K562 (cell line): ENCODE data around the gene TSPYL4. TPM values are rescaled to one million over a fixed set of nuclear protein-coding genes. Genes with fewer than 3 reads are reported as not detected.

Experiments
- ARID2 ChIP-seq: fragments of 450-650 bp; IDR thresholded peaks from 2 replicates; pipeline ENCODE4 v1.6.1; 2017; ENCODE audit warnings: antibody characterized with exemption, mild to moderate bottlenecking
- ARID3B ChIP-seq: fragments of 250-450 bp; sonication (Bioruptor Pico); IDR thresholded peaks from 2 replicates; pipeline ENCODE4 v1.4.0; 2020; ENCODE audit warnings: borderline replicate concordance
- BRCA1 ChIP-seq, 2 experiments: fragments of 450-650 bp in 1 of 2; sonication (generic) in 1 of 2; formaldehyde crosslinking in 1 of 2; IDR thresholded peaks; 2 replicates each; pipeline versions ENCODE4 v1.5.0 to v1.6.1; 2017 to 2020; ENCODE audit warnings: mild to moderate bottlenecking in 1 of 2, missing genetic modification reagents in 1 of 2
- CREB5 ChIP-seq: fragments of 250-450 bp; sonication (Bioruptor Pico); IDR thresholded peaks from 2 replicates; pipeline ENCODE4 v1.5.0; 2020; ENCODE audit warnings: mild to moderate bottlenecking
- GTF2F1 ChIP-seq: IDR thresholded peaks from 2 replicates; pipeline ENCODE4 v1.6.1; 2011; ENCODE audit warnings: low read depth, low read length, improper control_type of control experiment
- KLF16 ChIP-seq: IDR thresholded peaks from 2 replicates; pipeline ENCODE4 v1.6.1; 2016; ENCODE audit warnings: antibody characterized with exemption
- LCOR ChIP-seq: sonication (generic); formaldehyde crosslinking; IDR thresholded peaks from 2 replicates; pipeline ENCODE4 v1.8.0; 2022; ENCODE audit warnings: mild to moderate bottlenecking, missing genetic modification reagents
- MAFF ChIP-seq: IDR thresholded peaks from 2 replicates; pipeline ENCODE4 v1.6.1; 2012; ENCODE audit warnings: low read length, improper control_type of control experiment
- MITF ChIP-seq: IDR thresholded peaks from 2 replicates; pipeline ENCODE4 v1.6.1; 2014; ENCODE audit warnings: antibody characterized with exemption
- MYC ChIP-seq, 2 experiments: fragments of 250-450 bp in 1 of 2; sonication (Bioruptor Pico) in 1 of 2; IDR thresholded peaks; 2 replicates each; pipeline versions ENCODE4 v1.5.1 to v1.6.1; 2012 to 2021; ENCODE audit warnings: low read depth in 2 of 2, borderline replicate concordance in 1 of 2, improper control_type of control experiment in 1 of 2, low read length in 1 of 2, mild to moderate bottlenecking in 1 of 2, moderate library complexity in 1 of 2
- RB1 ChIP-seq: fragments of 450-650 bp; IDR thresholded peaks from 2 replicates; pipeline ENCODE4 v1.6.1; 2017; ENCODE audit warnings: low read depth, mild to moderate bottlenecking
- SMARCE1 ChIP-seq: fragments of 450-650 bp; IDR thresholded peaks from 2 replicates; pipeline ENCODE4 v1.7.1; 2016; ENCODE audit warnings: mild to moderate bottlenecking
- SPI1 ChIP-seq: IDR thresholded peaks from 2 replicates; pipeline ENCODE4 v1.6.1; 2011; ENCODE audit warnings: low read depth, low read length, control low read depth, borderline replicate concordance
- SRSF3 ChIP-seq: fragments of 200-400 bp; formaldehyde crosslinking; IDR thresholded peaks from 2 replicates; pipeline ENCODE4 v1.6.1; 2016; ENCODE audit warnings: mild to moderate bottlenecking, low read length, moderate library complexity; ENCODE audit not compliant: insufficient read depth
- TARDBP ChIP-seq: fragments of 450-650 bp; IDR thresholded peaks from 2 replicates; pipeline ENCODE4 v1.6.1; 2016
- TEAD1 ChIP-seq, 2 experiments: fragments of 450-650 bp in 1 of 2; sonication (generic) in 1 of 2; formaldehyde crosslinking; IDR thresholded peaks; 2 replicates each; pipeline versions ENCODE4 v1.4.0 to v1.8.0; 2020 to 2022; ENCODE audit warnings: mild to moderate bottlenecking in 2 of 2, missing genetic modification reagents in 1 of 2
- ZBTB12 ChIP-seq: fragments of 250-450 bp; sonication (Bioruptor Pico); IDR thresholded peaks from 2 replicates; pipeline ENCODE4 v1.4.0; 2020
- ZBTB43 ChIP-seq: sonication (generic); formaldehyde crosslinking; IDR thresholded peaks from 2 replicates; pipeline ENCODE4 v1.8.0; 2023; ENCODE audit warnings: mild to moderate bottlenecking, missing genetic modification reagents
- polyA plus RNA-seq, 8 experiments: library from polyadenylated mRNA; depleted of rRNA in 4 of 8; stranded (reverse) in 5 of 8; unstranded in 3 of 8; fragments of >200 nt; fragmentation: Nextera tagmentation in 2 of 8; fragmentation: Illumina TruSeq in 1 of 8; extraction: Ambion mirVana in 2 of 8; extraction: Trizol in 1 of 8; gene quantifications; 2 replicates each; pipeline versions ENCODE4 v1.2.1 to v1.2.3, GENCODE V29; 2011 to 2014; ENCODE audit warnings: inconsistent platforms in 1 of 8, missing spikeins in 1 of 8
- total RNA-seq, 7 experiments: library from RNA; depleted of rRNA in 6 of 7; stranded (reverse); fragments of >200 nt in 6 of 7; fragmentation: Illumina TruSeq in 2 of 7; extraction: Trizol in 2 of 7; gene quantifications; 2 replicates each; pipeline versions ENCODE4 v1.2.1 to v1.2.3, GENCODE V29; 2011 to 2021; ENCODE audit warnings: low replicate concordance in 1 of 7

The TSPYL4 gene
- total and polyA plus RNA-seq, 9 of the 15 experiments (the other 6 are each of a cell fraction or from before 2014, with no cell fraction given), result 0.69 to 18.0 (median 9.1) TPM

GRCh38 chr6:116253505-116254296 is at the start of gene TSPYL4 (continued):
- TF ChIP-seq SMARCE1, result no peak
- TF ChIP-seq CREB5 (CRISPR knock-in tag), result no peak
- TF ChIP-seq SPI1, result no peak
- no peak for TF ChIP-seq MAFF
- TF ChIP-seq ZBTB43 (CRISPR knock-in tag), result no peak
- no peak for TF ChIP-seq GTF2F1
- TF ChIP-seq KLF16, result no peak
- TF ChIP-seq RB1, result no peak
- no peak for TF ChIP-seq ARID2
- TF ChIP-seq MITF, result no peak
- TF ChIP-seq ARID3B, result no peak
- TF ChIP-seq SRSF3, result no peak
- peak; percentile 11; the same call in 1 of the 2 replicates for TF ChIP-seq MYC (IDR thresholded peaks at IDR 0.05; ENCODE audit: low read depth, low read length)
- no peak for TF ChIP-seq MYC (CRISPR knock-in tag; IDR thresholded peaks at IDR 0.05; ENCODE audit: borderline replicate concordance, low read depth)
- 0 out of 2 replicates have a peak, but pooled peaks have one; percentile 55 for TF ChIP-seq LCOR (CRISPR knock-in tag)
- peak; percentile 74 for TF ChIP-seq ZBTB12 (CRISPR knock-in tag)
- TF ChIP-seq TEAD1 (CRISPR knock-in tag; IDR thresholded peaks at IDR 0.05), result no peak
- no peak for TF ChIP-seq TARDBP
- TF ChIP-seq BRCA1 (IDR thresholded peaks at IDR 0.05), result no peak
- TF ChIP-seq BRCA1 (CRISPR knock-in tag; IDR thresholded peaks at IDR 0.05), result no peak
